Measurements from ENCODE around the gene RAPGEF4.

DNA sequence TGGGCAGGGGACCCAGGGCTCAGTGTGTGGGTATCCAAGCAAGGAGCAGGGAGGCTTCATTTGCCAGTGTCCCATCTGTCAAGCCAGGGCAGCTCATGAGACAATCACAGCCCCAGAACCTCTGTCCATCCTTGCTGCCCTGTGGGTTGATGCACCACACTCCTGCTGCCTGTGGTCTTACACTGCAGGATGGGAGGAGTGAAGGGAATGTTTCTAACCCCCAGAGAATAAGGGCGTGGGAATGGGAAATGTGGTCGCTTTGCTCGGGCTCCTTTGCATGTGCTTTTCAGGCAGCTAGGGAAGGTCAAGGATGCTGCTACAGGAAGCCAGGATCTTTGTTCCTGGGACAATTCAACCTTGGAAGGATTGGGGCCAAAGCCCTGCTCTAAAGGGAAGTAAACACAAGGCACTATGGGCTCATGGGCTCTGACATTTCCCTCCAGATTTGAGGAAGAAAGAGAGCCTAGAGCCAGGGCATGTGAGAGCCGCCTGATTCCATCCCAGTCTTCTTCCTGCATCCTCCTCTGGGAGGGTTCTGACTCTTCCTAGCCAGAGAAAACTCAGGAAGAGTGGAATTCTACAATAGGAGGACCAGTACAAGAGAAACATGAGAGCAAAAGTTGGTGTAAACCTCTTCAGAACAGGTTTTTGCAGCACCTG lies 321.2 kb downstream of the RAPGEF4 start:
- TF ChIP-seq, protein P1, sequence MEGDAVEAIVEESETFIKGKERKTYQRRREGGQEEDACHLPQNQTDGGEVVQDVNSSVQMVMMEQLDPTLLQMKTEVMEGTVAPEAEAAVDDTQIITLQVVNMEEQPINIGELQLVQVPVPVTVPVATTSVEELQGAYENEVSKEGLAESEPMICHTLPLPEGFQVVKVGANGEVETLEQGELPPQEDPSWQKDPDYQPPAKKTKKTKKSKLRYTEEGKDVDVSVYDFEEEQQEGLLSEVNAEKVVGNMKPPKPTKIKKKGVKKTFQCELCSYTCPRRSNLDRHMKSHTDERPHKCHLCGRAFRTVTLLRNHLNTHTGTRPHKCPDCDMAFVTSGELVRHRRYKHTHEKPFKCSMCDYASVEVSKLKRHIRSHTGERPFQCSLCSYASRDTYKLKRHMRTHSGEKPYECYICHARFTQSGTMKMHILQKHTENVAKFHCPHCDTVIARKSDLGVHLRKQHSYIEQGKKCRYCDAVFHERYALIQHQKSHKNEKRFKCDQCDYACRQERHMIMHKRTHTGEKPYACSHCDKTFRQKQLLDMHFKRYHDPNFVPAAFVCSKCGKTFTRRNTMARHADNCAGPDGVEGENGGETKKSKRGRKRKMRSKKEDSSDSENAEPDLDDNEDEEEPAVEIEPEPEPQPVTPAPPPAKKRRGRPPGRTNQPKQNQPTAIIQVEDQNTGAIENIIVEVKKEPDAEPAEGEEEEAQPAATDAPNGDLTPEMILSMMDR (IDR thresholded peaks at IDR 0.05; ENCODE audit: borderline replicate concordance, extremely low read depth, low read length, poor library complexity, severe bottlenecking): no peak
- TF ChIP-seq EZH2 (IDR thresholded peaks at IDR 0.05; ENCODE audit: borderline replicate concordance, low read depth, low read length, severe bottlenecking): no peak

Data from DND-41 (cell line).